Endothelial cell of umbilical vein (primary cell): ENCODE data around the gene ZCCHC14. TPM values are rescaled to one million over a fixed set of nuclear protein-coding genes. Genes with fewer than 3 reads are reported as not detected.

Experiments
- BruUV-seq: library from RNA; stranded (reverse); fragments of 400-500 nt; replicated peaks from 2 replicates; lab custom pipeline; 2021; lab: Mats Ljungman, UMichigan
- CTCF ChIA-PET: fragments of 300-600, 350-600 bp; sonication (Branson Sonifier 250); formaldehyde crosslinking; loops from one replicate; lab custom pipeline; 2021; ENCODE audit warnings: antibody characterized with exemption, inconsistent platforms; lab: Charles Lee
- POLR2A ChIA-PET: fragments of 300-600, 350-600 bp; sonication (Branson Sonifier 250); formaldehyde crosslinking; loops from one replicate; lab custom pipeline; 2021; ENCODE audit warnings: antibody characterized with exemption, inconsistent platforms; lab: Charles Lee
- DNase-seq: peaks from one replicate; pipeline ENCODE4 v3.0.0-alpha.2; 2011; ENCODE audit warnings: low read depth, low spot score
- FAIRE-seq: peaks from 2 replicates; lab custom pipeline; 2011; peaks lifted over from hg19 to GRCh38; lab: Jason Lieb, UNC
- H2AFZ ChIP-seq: 2 replicates; pipeline ENCODE4 v1.6.0; 2012; ENCODE audit warnings: low read depth, low read length, control low read depth, inconsistent platforms
- H3K27ac ChIP-seq: 2 replicates; pipeline ENCODE4 v1.5.1; 2011; ENCODE audit warnings: low read depth, mild to moderate bottlenecking, control low read depth, low read length, moderate library complexity; ENCODE audit not compliant: insufficient read depth
- H3K27me3 ChIP-seq, 2 experiments: 2 replicates each; pipeline versions ENCODE4 v1.6.0 to v1.6.1; 2011; ENCODE audit warnings: low read length in 2 of 2, mixed read lengths in 1 of 2; ENCODE audit not compliant: control insufficient read depth in 2 of 2, insufficient read depth in 2 of 2
- H3K36me3 ChIP-seq, 2 experiments: 2 replicates in 1 of 2; 3 replicates in 1 of 2; pipeline ENCODE4 v1.5.1; 2011; ENCODE audit warnings: low read length in 2 of 2, mild to moderate bottlenecking in 1 of 2, moderate library complexity in 1 of 2; ENCODE audit not compliant: control insufficient read depth in 2 of 2, insufficient read depth in 2 of 2; ENCODE audit errors: extremely low read depth in 1 of 2
- H3K4me1 ChIP-seq: 3 replicates; pipeline ENCODE4 v1.5.1; 2011; ENCODE audit warnings: mild to moderate bottlenecking, low read length; ENCODE audit not compliant: control insufficient read depth, insufficient read depth; ENCODE audit errors: extremely low read depth
- H3K4me2 ChIP-seq: 2 replicates; pipeline ENCODE4 v1.6.1; 2011; ENCODE audit warnings: low read length, control low read depth, mixed read lengths; ENCODE audit not compliant: insufficient read depth
- H3K4me3 ChIP-seq, 3 experiments: fragments of 200-600 bp in 1 of 3; sonication (generic), shearing (Covaris generic) in 1 of 3; replicated peaks in 1 of 3; 2 replicates each; pipeline ENCODE4 v1.5.1; 2011 to 2016; ENCODE audit warnings: control low read depth in 3 of 3, low read length in 3 of 3, mild to moderate bottlenecking in 2 of 3, inconsistent platforms in 1 of 3, low read depth in 1 of 3, moderate library complexity in 1 of 3; ENCODE audit not compliant: insufficient read depth in 1 of 3
- H3K79me2 ChIP-seq: 2 replicates; pipeline ENCODE4 v1.6.0; 2012; ENCODE audit warnings: low read length, inconsistent platforms; ENCODE audit not compliant: control insufficient read depth, insufficient read depth
- H3K9ac ChIP-seq: replicated peaks from 2 replicates; pipeline ENCODE3; 2011; ENCODE audit warnings: low read length, control low read depth; ENCODE audit not compliant: insufficient read depth; ENCODE audit errors: extremely low read depth
- H3K9me1 ChIP-seq: replicated peaks from 3 replicates; pipeline ENCODE4 v1.6.0; 2011; ENCODE audit warnings: mild to moderate bottlenecking, low read length; ENCODE audit not compliant: control insufficient read depth, insufficient read depth; ENCODE audit errors: extremely low read depth
- H3K9me3 ChIP-seq: replicated peaks from 2 replicates; pipeline ENCODE4 v1.5.1; 2012; ENCODE audit warnings: low read length, inconsistent platforms; ENCODE audit not compliant: control insufficient read depth, insufficient read depth
- H4K20me1 ChIP-seq: replicated peaks from 2 replicates; pipeline ENCODE3; 2011; ENCODE audit warnings: mild to moderate bottlenecking, low read length; ENCODE audit not compliant: control insufficient read depth, insufficient read depth; ENCODE audit errors: extremely low read depth
- EZH2 ChIP-seq: IDR thresholded peaks from 2 replicates; pipeline ENCODE4 v1.6.1; 2012; ENCODE audit warnings: borderline replicate concordance, low read depth, mild to moderate bottlenecking, moderate library complexity, low read length, inconsistent platforms; ENCODE audit not compliant: severe bottlenecking
- FOS ChIP-seq: IDR thresholded peaks from 2 replicates; pipeline ENCODE4 v1.6.1; 2011; ENCODE audit warnings: mild to moderate bottlenecking, low read length, moderate library complexity, borderline replicate concordance; ENCODE audit not compliant: insufficient read depth
- GATA2 ChIP-seq: IDR thresholded peaks from 2 replicates; pipeline ENCODE4 v1.7.0; 2011; ENCODE audit warnings: low read depth, mild to moderate bottlenecking, moderate library complexity, mixed read lengths, low read length; ENCODE audit not compliant: insufficient read length, insufficient read depth
- JUN ChIP-seq: IDR thresholded peaks from 2 replicates; pipeline ENCODE4 v1.6.1; 2011; ENCODE audit warnings: borderline replicate concordance, low read depth; ENCODE audit not compliant: insufficient read length, insufficient read depth
- MYC ChIP-seq: IDR thresholded peaks from one replicate; pipeline ENCODE4 v1.6.1; 2011; ENCODE audit warnings: mild to moderate bottlenecking, low read depth, low read length
- POLR2A ChIP-seq: IDR thresholded peaks from 2 replicates; pipeline ENCODE4 v1.6.1; 2012; ENCODE audit warnings: low read depth, mild to moderate bottlenecking, control low read depth, low read length
- POLR2AphosphoS5 ChIP-seq: IDR thresholded peaks from 2 replicates; pipeline ENCODE4 v1.6.1; 2012; ENCODE audit warnings: low read depth, mild to moderate bottlenecking, control low read depth, low read length, moderate library complexity; ENCODE audit not compliant: insufficient read depth
- dilution Hi-C: fragments of 300-500 bp; cut with MboI; formaldehyde crosslinking; loops from one replicate; pipeline ENCODE4 v1.15.0; 2019; ENCODE audit warnings: low sequenced_read_pairs; ENCODE audit not compliant: extremely low pct_ligation_motif_present
- intact Hi-C: fragments of 100-400 bp; cut with micrococcal nuclease; formaldehyde crosslinking; loops from one replicate; pipeline ENCODE4 v1.10.0; 2022
- polyA plus RNA-seq, 4 experiments: library from polyadenylated mRNA; depleted of rRNA in 3 of 4; stranded (reverse) in 3 of 4; unstranded in 1 of 4; fragments of >200 nt; gene quantifications; 2 replicates each; pipeline versions ENCODE4 v1.2.1 to v1.2.3, GENCODE V29; 2011 to 2012; ENCODE audit warnings: missing spikeins in 1 of 4
- total RNA-seq: library from RNA; stranded (reverse); gene quantifications from 2 replicates; pipeline ENCODE4 v1.2.3, GENCODE V29; 2021
- TF ChIP-seq, protein P1 (sequence below), 2 donors: IDR thresholded peaks; 1 replicate in 1 of 2; 2 replicates in 1 of 2; pipeline ENCODE4 v1.5.1; 2011; ENCODE audit warnings: low read length in 2 of 2, mild to moderate bottlenecking in 2 of 2, moderate library complexity in 2 of 2, control low read depth in 1 of 2, inconsistent platforms in 1 of 2, low read depth in 1 of 2; ENCODE audit not compliant: insufficient read depth in 1 of 2; ENCODE audit errors: extremely low read depth in 1 of 2
- TF ChIP-seq, protein P2 (sequence below): IDR thresholded peaks from 2 replicates; pipeline ENCODE4 v1.6.1; 2011; ENCODE audit not compliant: insufficient read depth, insufficient read length

The ZCCHC14 gene
- total and polyA plus RNA-seq, 2 donors (not counting 3 experiments of a cell fraction or from before 2014, with no cell fraction given): 9.5 to 30.9 TPM

DNA sequence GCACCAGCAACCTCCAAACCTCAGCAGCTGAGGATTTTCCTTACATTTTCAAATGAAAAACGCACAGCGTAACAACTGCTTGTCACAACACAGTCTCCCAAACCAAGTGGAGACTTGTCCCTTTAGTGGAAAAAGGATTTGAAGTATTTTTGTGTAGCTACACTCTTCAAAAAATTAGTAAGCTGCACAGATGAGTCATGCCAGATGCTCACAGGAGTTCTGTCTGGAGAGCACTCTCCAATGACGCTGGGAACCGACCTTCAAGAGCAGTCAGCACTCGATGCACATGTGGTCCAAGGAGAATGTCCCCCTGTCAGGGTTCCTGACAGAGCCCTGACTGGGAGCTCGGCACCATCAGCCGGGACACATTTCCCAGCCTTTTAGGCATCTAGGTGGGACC is 60.9 kb downstream of the ZCCHC14 start:
- TF ChIP-seq JUN (no peak), MYC (no peak), EZH2 (no peak), POLR2A (no peak), FOS (no peak), POLR2AphosphoS5 (no peak), GATA2 (no peak)
- TF ChIP-seq, protein P1, sequence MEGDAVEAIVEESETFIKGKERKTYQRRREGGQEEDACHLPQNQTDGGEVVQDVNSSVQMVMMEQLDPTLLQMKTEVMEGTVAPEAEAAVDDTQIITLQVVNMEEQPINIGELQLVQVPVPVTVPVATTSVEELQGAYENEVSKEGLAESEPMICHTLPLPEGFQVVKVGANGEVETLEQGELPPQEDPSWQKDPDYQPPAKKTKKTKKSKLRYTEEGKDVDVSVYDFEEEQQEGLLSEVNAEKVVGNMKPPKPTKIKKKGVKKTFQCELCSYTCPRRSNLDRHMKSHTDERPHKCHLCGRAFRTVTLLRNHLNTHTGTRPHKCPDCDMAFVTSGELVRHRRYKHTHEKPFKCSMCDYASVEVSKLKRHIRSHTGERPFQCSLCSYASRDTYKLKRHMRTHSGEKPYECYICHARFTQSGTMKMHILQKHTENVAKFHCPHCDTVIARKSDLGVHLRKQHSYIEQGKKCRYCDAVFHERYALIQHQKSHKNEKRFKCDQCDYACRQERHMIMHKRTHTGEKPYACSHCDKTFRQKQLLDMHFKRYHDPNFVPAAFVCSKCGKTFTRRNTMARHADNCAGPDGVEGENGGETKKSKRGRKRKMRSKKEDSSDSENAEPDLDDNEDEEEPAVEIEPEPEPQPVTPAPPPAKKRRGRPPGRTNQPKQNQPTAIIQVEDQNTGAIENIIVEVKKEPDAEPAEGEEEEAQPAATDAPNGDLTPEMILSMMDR (IDR thresholded peaks at IDR 0.05; ENCODE audit: extremely low read depth in 1 of 2, insufficient read depth in 1 of 2, low read depth in 1 of 2, low read length in 2 of 2): no peak
- TF ChIP-seq, protein P2, sequence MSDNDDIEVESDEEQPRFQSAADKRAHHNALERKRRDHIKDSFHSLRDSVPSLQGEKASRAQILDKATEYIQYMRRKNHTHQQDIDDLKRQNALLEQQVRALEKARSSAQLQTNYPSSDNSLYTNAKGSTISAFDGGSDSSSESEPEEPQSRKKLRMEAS: no peak
- Histone ChIP-seq H3K9me3 (no peaks in the 10 kb centered on the region), H3K9ac (no peak overlapping the region), H2AFZ (no peak overlapping the region), H3K4me1 (peaks cover 17% of the 10 kb centered on the region), H3K79me2 (peaks cover 6% of the 10 kb centered on the region), H3K27me3 (no peaks in the 10 kb centered on the region), H3K9me1 (no peaks in the 10 kb centered on the region), H4K20me1 (no peaks in the 10 kb centered on the region), H3K27ac (no peak overlapping the region), H3K36me3 (peaks cover 0 to 12% of the 10 kb centered on the region in 2 experiments), H3K4me3 (no peak overlapping the region), H3K4me2 (no peak overlapping the region)
- no peak for DNase-seq
- no TSS peak for BruUV-seq
- FAIRE-seq: no peak
- ChIA-PET CTCF (interaction anchor here (1.3 to 5.2 kb wide), 2 partner anchors 15 to 140 kb away, joined by 4 to 16 read pairs; no protein-coding TSS in a partner anchor), POLR2A (no interaction called here)
- intact Hi-C loops: no loop called here
- dilution Hi-C loops: no loop called here
